Epithelial cell of esophagus (primary cell): ENCODE data around the gene XIST.

Source experiments
- DNase-seq: peaks from one replicate; pipeline ENCODE4 v3.0.0; 2010; ENCODE audit warnings: low read depth
- H3K4me3 ChIP-seq: 2 replicates; pipeline ENCODE4 v1.5.1; 2011; ENCODE audit warnings: mild to moderate bottlenecking, low read length, control low read depth
- CTCF ChIP-seq: IDR thresholded peaks from 2 replicates; pipeline ENCODE4 v1.5.1; 2011; ENCODE audit warnings: low read depth, mild to moderate bottlenecking, low read length, control low read depth, inconsistent platforms; ENCODE audit not compliant: insufficient read depth; ENCODE audit errors: missing control alignments

XIST gene

DNA sequence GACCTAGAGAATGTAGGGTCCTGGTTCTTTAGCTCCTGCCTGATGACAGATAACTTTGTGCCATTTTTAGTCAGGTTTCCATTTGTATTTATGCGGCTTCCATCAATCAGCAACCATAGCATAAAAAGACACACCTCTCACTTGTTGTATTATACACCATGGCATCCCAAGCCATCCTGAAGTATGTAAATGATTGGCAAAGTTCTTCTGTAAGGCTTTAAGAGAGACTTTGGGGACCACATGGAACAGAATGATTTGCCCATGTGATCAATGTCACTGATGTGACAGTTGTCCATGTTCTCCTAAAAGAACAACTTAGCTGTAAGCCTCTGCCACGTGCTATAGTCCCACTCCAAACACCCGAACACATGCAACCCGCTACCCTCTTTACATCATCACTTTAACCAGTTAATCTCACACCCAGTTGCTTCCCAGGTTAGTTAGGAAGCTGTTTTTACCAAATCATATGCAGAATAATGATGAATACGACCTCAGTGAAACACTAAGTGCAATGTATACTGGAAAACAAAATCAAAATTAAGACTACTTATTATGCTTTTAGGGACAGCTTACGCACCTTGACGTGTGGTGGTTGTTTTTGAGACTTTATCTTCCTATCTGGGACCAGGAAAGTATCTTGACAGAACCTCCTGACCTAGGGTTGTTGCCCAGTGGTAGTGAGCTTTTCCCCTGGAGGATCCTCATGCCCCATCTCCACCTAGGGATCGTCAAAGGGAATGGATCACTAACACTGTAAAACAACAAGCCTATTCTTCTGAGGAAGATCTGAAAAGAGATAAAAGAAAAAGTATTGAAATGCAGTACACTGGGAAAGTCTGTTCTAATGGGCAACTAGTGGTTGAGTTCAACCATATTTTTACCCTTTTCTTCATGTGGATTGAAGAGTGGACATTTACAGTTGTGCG lies 21.8 kb downstream of the XIST start:
- no peak for TF ChIP-seq CTCF
- DNase-seq: no peak
- H3K4me3 ChIP-seq: no peak overlapping the region

DNA sequence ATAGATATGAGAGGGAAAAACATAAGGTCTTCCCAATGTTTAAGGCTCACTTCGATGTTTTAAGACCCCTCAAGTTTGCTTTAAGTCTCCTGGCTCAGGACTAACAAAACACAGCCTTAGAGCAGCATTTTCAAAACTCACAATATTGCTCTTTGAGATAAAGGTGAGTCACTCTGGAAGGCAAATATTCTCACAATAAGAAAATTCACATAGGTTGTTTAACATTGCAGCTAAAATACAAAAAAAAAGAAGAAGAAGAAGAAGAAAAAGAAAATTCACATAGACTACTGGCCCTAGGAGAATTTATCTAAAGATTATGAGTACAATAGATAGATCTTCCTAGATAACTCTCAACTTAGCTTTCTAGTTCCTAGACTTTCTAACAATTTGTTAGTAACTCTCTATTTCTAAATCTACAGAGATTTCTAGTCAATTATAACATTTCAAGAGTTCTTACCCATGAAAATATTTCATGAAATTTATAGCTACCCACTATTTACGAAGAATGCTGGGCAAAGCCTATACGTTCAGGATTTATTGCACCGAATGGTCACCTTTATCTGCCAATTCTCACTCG lies 22.5 kb downstream of the XIST start:
- no peak for DNase-seq
- no peak overlapping the region for H3K4me3 ChIP-seq
- TF ChIP-seq CTCF: no peak

GRCh38 chrX:73828080-73828720 lies 24.3 kb downstream of the XIST start:
- no peak for TF ChIP-seq CTCF
- no peak overlapping the region for H3K4me3 ChIP-seq
- DNase-seq: no peak

DNA sequence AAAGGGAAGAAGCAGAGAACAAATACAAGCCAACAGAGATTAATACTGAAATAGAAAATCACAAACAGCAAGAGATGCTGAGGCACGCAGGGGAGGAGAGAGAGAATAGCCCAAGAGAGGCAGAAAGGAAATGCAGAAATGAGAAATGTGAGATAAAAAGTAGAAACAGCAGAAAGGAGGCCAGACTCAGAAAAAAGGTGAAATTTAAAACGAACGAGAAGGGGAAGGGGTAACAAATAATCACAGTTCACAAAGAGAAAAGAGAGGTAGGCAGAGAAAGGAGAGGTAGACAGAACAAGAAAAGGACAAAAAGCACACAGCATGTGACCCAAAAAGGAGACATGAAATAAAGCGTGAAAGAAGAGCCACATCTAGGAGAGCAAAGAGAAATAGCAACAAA lies 25.1 kb downstream of the XIST start:
- no peak overlapping the region for H3K4me3 ChIP-seq
- DNase-seq: no peak
- no peak for TF ChIP-seq CTCF

- TF ChIP-seq CTCF: no peak
- DNase-seq: no peak
- no peak overlapping the region for H3K4me3 ChIP-seq
Observed at GRCh38 chrX:73826996-73827395, 25.5 kb downstream of the XIST start.

DNA sequence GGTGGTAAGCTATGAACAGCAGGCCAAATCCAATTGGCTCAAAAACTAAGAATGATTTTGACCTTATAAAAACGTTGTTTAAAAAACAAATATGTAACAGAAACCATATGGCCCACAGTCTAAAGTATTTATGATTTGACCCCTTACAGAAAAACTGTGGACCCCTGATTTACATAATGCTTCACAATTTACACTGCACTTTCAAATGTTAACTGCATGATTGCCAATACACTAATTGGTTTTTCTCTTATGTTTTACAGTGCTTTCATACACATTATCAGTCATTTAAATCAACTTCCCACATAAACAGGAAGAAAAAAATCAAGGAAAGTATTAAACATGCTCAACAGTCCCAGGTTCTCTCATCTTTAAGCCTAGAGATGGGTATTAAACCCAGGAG lies 26.9 kb downstream of the XIST start:
- no peak for DNase-seq
- H3K4me3 ChIP-seq: no peak overlapping the region
- TF ChIP-seq CTCF: no peak
